ENCODE measurements around the gene INO80.
A peak's percentile ranks its signal among the peaks of the same experiment; 100 is the strongest.
"Not testable (repeated sequence)": the region's sequence is repeated elsewhere in the genome, so short reads cannot be mapped to it uniquely, and the experiment has no call there.

The INO80 gene, protein sequence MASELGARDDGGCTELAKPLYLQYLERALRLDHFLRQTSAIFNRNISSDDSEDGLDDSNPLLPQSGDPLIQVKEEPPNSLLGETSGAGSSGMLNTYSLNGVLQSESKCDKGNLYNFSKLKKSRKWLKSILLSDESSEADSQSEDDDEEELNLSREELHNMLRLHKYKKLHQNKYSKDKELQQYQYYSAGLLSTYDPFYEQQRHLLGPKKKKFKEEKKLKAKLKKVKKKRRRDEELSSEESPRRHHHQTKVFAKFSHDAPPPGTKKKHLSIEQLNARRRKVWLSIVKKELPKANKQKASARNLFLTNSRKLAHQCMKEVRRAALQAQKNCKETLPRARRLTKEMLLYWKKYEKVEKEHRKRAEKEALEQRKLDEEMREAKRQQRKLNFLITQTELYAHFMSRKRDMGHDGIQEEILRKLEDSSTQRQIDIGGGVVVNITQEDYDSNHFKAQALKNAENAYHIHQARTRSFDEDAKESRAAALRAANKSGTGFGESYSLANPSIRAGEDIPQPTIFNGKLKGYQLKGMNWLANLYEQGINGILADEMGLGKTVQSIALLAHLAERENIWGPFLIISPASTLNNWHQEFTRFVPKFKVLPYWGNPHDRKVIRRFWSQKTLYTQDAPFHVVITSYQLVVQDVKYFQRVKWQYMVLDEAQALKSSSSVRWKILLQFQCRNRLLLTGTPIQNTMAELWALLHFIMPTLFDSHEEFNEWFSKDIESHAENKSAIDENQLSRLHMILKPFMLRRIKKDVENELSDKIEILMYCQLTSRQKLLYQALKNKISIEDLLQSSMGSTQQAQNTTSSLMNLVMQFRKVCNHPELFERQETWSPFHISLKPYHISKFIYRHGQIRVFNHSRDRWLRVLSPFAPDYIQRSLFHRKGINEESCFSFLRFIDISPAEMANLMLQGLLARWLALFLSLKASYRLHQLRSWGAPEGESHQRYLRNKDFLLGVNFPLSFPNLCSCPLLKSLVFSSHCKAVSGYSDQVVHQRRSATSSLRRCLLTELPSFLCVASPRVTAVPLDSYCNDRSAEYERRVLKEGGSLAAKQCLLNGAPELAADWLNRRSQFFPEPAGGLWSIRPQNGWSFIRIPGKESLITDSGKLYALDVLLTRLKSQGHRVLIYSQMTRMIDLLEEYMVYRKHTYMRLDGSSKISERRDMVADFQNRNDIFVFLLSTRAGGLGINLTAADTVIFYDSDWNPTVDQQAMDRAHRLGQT (N-terminal part only)

DNA sequence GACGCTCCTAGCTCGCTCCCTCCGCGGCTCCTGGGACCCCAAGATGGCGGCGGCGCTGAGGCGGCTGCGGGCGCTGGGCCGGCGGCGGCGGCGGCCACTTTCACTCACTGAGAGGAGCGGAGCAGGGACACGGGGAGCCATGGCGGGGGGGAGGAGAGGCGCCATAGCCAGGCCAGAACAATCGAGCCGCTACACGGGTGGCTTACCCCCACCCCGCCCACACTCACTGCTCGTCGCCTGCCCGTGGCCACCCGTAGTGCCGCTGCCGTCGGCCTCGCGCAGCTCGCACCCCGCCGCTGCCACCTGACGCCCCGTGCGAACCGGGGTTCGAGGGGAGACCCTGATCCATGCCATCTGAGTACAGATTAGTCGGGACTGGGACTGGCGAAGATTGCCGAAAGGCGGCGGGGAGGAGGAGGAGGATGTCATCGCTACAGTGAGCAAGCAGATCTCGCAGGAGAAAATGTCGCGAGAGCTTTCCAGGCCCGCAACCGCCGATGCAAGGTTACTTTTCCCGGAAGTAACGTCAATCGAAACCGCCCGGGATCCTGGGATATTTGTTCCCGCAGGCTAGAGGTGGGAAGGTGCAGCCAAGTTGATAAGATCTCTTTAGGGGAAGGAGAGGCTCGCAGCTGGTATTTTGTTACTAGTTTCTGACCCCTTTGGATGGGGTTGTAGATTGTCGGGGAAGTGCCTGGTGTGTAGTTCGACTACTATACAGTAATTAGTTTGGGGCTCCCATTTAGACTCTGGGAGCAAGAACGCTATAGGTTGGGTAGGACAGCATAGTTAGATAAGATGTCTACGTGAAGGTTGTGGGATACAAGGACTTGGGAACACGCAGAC is at the start of gene INO80:
Gene INO80 (minus strand): TSS at position 165 of the 846 bp plus-strand sequence. CDS start 19,970 bp downstream, outside the sequence.
- peak; percentile 98 for DNase-seq (ENCODE audit: low spot score)

DNA sequence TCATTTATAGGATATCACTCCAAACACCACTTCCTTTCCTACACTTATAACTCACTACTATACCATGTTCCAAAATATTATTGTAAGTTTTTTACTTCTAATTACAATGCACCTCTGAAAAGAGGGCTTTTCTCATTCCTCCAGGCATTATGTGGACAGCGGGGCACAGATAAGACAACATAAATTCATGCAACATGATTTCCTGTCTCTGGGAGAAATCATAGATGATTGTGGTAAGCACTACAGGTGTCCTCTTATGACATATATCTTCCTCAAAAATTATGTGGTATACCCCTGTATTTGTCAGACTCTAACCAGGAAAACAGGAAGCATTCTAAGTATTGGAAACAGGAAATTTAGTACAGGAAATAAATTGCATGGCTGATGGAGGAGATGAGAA is 45.7 kb upstream of the INO80 start:
- no peak for DNase-seq (ENCODE audit: low spot score)

DNA sequence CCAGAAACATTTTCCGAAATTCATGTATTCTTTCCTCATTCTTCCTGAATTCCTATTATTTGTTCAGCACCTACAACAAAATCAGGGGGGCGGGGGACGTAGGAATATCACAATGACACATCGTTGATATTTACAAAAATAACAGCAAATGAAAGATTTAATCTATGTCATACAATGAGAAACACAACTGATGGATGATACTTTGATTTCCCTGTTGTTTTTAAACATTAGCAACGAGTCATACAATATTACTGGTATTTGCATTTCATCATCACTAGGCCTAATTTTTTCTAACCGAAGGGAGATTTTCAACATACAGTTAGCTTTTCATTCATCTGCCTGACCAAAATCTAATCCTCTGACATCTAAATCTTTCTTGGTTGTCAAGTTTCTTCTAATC is 45.3 kb upstream of the INO80 start:
- DNase-seq (ENCODE audit: low spot score), result peak; percentile 7

DNA sequence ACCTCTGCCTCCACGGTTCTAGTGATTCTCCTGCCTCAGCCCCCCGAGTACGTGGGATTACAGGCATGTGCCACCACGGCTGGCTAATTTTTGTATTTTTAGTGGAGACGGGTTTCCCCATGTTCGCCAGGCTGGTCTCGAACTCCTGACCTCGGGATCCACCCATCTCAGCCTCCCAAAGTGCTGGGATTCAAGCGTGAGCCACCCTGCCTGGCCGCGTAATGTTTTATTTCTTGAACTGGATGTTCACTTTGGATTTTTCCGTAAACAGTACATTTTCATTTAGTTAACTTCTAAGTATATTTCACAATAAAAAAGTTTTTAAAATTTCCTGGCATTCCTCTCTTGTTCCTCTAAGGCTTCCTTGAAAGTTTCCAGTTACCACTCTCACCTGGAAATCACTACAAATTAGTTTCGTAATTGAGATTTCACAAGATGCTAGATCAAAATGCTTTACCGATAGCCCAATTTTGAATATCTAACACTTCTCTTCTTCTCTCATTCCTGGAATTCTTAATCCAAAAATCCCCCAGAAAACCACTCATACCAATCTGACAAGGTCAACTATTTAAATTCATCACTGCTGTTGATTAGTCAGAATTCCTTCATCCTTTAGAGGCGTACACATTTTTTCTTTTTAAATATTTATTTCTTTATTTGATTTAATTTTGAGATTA is 44.7 kb upstream of the INO80 start:
- DNase-seq (ENCODE audit: low spot score), result peak; percentile 31

DNA sequence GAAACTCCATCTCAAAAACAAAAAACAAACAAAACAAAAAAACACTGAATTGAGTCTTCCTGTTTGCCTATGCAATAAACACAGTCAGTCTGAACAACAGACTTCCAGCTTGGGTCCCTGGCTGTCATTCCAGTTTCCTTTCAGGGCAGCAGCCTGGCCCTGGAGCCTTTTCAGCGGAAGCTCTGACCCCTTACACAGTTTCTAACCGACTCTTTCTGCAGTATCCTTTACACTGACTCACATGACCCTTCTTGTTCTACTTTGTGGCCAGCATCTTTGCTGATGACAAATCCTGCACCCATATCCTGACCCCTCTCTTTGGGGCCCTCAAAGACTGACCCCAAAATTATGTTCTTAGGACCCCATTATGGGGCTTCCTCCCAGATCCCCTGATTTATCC is 38.3 kb upstream of the INO80 start:
- DNase-seq (ENCODE audit: low spot score), result no peak

DNA sequence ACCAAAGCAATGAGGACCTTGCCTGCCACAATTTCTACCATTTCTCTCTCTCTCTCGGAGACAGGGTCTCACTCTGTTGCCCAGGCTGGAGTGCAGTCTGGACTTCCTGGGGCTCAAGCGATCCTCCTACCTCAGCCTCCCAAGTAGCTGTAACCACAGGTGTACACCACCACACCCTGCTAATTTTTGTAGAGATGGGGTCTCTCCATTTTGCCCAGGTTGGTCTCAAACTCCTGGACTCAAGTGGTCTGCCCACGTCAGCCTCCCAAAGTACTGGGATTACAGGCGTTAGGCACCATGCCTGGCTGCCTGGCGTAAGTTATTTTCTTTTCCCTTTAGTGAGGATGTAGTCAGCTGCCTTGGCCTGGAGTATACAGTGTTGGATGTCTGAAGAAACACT is 37.7 kb upstream of the INO80 start:
- no peak for DNase-seq (ENCODE audit: low spot score)

DNA sequence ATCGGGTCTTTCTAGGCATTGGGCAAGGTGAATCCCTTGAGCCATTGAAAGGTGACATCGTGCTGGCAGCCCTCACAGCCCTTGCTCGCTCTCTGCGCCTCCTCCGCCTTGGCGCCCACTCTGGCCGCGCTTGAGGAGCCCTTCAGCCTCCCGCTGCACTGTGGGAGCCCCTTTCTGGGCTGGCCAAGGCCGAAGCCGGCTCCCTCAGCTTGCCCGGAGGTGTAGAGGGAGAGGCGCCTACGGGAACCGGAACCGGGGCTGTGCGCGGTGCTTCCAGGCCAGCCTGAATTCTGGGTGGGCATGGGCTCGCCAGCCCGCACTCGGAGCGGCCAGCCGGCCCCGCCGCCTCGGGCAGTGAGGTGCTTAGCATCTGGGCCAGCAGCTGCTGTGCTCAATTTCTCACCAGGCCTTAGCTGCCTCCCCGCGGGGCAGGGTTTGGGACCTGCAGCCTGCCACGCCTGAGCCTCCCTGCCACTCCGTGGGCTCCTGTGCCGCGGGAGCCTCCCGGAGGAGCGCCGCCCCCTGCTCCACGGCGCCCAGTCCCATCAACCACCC is 35.4 kb upstream of the INO80 start:
- no peak for DNase-seq (ENCODE audit: low spot score)

DNA sequence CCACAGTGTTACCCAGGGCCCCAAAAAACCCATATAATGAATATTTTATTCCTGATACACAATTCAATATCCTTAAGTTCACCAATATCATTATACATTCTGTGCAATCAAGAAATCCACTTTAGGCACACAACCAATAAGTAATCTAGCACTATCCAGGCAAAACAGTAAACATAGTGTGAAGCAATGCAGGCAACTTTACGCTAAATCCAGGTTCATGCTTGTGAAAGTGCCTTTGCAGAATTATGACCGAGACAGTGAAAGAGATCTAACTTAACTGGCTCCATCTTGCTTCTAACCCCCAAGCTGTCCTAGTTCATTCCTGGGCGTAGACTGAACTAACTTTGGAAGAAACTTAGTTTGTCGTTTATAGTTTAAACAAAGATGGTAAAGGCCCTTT is 34.2 kb upstream of the INO80 start:
- no peak for DNase-seq (ENCODE audit: low spot score)

DNA sequence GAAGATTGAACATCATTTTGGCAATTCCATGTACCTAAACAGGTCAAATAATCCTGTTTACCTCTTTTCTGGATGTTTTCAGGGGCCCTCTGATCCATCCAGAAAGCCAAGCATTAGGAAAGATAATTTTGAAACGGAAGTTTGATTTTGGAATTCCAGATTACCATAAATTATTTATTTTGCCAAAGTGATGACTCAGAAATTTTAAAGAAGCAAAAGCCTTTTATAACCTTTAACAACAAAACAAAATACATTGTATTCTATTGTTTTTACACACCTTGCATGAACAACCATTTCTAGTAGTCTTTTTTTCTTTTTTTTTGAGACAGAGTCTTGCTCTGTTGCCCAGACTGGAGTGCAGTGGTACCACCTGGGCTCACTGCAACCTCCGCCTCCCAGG is 32.0 kb upstream of the INO80 start:
- no peak for DNase-seq (ENCODE audit: low spot score)

DNA sequence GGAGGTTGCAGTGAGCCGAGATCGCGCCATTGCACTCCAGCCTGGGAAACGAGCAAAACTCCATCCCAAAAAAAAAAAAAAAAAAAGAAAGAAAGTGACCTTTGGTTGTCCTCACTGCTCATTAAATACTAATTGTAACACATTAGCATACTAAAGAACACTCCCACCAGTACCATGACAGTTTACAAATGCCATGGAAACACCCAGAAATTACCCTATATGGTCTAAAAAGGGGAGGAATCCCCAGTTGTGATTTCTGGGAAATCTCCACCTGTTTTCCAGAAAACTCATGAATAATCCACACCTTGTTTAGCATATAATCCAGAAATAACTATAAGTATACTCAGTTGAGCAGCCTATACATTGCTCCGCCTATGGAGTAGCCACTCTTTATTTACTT is 23.5 kb upstream of the INO80 start:
- DNase-seq (ENCODE audit: low spot score), result no peak

DNA sequence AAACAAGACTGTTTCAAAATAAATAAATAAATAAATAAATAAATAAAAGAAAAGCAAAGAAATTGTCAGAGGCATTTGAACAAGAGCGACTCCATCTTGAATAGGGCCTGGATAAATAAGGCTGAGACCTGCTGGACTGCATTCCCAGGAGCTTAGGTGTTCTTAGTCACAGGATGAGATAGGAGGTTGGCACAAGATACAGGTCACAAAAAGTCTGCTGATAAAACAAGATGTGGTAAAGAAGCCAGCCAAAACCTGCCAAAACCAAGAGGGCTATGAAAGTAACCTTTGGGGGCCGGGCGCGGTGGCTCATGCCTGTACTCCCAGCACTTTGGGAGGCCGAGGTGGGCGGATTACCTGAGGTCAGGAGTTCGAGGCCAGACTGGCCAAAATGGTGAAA is 23.0 kb upstream of the INO80 start:
- peak; percentile 54 for DNase-seq (ENCODE audit: low spot score)

DNA sequence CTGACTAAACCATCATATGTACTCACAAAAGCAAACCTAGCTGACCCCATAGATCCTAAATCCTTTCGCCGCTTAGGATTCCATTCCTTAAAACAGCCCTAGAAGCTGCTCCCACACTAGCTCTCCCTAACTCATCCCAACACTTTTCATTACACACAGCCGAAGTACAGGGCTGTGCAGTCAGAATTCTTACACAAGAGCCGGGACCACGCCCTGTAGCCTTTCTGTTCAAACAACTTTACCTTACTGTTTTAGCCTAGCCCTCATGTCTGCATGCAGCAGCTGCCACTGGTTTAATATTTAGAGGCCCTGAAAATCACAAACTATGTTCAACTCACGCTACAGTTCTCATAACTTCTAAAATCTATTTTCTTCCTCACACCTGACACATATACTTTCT is 19.5 kb upstream of the INO80 start:
- not testable (repeated sequence) for DNase-seq (ENCODE audit: low spot score)

DNA sequence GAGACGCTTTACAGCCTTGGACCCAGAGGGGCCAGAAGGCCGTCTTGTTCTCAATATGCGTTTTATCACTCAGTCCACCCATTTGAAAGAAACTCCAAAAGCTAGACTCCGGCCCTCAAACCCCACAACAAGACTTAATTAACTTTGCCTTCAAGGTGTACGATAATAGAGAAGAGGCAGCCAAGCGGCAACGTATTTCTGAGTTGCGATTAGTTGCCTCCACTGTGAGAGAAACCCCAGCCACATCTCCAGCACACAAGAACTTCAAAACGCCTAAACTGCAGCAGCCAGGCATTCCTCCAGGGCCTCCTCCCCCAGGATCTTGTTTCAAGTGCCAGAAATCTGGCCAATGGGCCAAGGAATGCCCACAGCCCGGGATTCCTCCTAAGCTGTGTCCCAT is 17.4 kb upstream of the INO80 start:
- no peak for DNase-seq (ENCODE audit: low spot score)

DNA sequence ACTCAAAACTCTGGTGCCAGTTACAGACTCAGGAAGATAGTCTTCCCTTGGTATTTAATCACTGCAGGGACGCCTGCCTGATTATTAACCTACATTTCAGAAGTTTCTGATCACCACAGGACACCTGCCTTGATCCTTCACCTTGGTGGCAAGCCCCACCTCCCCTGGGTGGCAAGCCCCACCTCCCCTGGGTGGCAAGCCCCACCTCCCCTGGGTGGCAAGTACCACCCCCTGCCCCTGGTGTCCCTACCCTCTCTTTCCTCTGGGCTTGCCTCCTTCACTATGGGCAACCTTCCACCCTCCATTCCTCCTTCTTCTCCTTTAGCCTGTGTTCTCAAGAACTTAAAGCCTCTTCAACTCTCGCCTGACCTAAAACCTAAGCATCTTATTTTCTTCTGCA is 16.0 kb upstream of the INO80 start:
- DNase-seq (ENCODE audit: low spot score), result not testable (repeated sequence)

DNA sequence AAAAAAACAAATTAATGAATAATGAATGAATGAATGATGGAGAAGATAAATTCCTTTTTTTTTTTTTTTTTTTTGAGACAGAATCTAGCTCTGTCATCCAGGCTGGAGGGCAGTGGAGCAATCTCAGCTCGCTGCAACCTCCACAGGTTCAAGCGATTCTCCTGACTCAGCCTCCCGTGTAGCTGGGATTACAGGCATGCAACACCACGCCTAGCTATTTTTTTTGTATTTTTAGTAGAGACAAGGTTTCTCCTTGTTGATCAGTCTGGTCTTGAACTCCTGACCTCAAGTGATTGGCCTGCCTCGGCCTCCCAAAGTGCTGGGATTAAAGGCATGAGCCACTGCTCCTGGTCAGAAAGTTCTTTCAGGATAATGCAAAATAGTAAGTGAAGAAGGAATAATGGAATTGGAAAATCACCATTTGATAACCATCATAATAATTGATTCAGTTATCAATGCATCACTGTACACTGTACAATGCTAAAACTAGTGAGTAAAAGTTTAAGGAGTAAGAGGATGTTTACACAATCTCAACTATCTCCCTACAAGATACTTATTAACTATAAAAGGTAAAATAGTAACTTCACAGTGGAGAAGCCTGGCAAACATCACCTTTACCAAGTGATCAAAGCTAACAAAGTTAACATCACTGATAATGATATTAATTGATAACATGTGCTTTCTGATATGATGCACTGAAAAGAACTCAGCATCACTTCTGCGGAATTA is 12.3 kb upstream of the INO80 start:
- peak; percentile 16 for DNase-seq (ENCODE audit: low spot score)

DNA sequence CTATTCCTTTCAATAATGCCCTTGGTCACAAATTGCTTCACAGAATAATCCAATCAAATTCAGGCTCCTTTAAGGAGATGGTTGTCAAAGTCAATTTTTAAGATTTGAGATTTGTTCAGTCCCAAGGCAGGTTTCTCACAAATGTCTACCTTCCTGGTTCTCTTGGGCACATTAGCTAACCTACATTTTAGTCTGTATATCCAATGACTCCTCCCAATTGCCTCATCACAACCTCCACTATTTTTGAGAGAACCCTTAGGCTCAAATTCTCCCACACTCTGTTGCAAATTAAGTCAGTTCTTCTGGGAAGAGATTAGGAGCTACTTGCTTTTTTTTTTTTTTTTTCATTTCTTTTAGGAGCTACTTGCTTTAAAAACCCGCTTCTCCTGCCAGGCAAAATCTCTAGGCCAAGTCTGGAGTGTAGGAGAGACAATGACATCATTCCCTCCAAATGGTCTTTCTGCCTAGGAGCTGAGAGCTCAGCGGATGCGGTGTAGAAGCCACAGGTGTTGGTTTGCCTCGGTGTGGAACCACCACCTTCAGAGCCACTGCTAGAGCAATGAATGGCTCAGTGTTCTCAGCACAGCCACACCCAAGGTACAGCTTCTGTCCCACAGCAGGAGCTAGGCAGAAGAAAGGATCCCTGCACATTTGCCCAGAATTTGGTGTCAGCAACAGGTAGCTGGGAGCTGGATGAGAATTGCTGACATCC is 10.0 kb upstream of the INO80 start:
- DNase-seq (ENCODE audit: low spot score), result no peak

DNA sequence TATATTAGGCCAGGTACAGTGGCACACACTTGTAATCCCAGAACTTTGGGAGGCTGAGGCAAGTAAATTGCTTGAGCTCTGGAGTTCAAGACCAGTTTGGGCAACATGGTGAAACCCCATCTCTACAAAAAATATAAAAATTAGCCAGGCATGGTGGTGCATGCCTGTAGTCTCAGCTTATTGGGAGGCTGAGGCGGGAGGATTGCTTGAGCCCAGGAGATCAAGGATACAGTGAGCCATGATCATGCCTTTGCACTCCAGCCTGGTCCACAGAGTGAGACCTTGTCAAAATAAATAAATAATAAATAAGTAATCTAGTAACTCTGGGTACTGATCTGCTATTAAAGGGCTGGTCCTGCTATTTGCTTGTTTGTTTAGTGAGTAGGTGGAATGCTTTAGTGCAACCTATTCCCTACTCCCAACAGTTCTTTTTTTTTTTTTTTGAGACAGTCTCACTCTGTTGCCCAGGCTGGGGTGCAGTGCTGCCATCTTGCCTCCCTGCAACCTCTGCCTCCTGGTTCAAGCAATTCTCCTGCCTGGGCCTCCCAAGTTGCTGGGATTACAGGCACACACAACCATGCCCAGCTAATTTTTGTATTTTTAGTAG is 9.1 kb upstream of the INO80 start:
- no peak for DNase-seq (ENCODE audit: low spot score)

DNA sequence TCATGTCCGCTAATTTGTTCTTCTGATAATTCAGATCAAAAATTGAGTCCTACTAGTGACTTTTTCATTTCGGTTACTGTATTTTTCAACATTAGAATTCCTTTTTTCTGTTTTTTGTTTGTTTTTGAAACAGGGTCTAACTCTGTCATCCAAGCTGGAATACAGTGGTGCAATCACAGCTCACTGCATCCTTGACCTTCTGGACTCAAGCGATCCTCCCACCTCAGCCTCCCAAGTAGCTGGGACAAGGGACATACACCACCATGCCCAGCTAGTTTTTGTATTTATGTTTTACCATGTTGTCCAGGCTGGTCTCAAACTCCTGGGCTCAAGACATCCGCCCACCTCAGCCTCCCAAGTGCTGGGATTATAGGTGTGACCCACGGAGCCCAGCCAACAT is 8.0 kb upstream of the INO80 start:
- DNase-seq (ENCODE audit: low spot score), result no peak

DNA sequence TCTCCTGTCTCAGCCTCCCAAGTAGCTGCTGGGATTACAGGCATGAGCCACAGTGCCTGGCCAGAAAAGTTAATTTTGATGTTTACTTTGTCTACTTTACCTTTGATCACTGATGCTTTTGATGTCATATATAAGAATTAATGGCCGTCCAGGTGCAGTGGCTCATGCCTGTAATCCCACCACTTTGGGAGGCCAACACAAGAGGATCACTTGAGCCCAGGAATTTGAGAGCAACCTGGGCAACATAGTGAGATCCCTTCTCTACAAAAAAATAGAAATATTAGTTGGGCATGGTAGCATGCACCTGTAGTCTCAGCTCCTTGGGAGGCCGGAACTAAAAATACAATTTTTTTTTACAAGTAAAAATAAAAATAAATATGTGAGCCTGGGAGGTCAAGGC is 6.8 kb upstream of the INO80 start:
- DNase-seq (ENCODE audit: low spot score), result no peak

All from kidney tubule cell (primary cell).